ENCODE results near the gene AFF3.

AFF3 gene

GRCh38 chr2:99651930-99652670 lies 490.3 kb downstream of the AFF3 start:
- in situ Hi-C loops (cut with HindIII; ENCODE audit: low sequenced_read_pairs), result no loop called here

GRCh38 chr2:99648906-99649789 lies 493.2 kb downstream of the AFF3 start:
- in situ Hi-C loops (cut with HindIII; ENCODE audit: low sequenced_read_pairs), result no loop called here

- in situ Hi-C loops (cut with HindIII; ENCODE audit: low sequenced_read_pairs), result no loop called here
Measured at GRCh38 chr2:99648178-99648844, 494.1 kb downstream of the AFF3 start.

GRCh38 chr2:99645960-99646359 lies 496.4 kb downstream of the AFF3 start:
- in situ Hi-C loops (cut with HindIII; ENCODE audit: low sequenced_read_pairs), result no loop called here

GRCh38 chr2:99644419-99644787 lies 498.0 kb downstream of the AFF3 start:
- in situ Hi-C loops (cut with HindIII; ENCODE audit: low sequenced_read_pairs), result no loop called here

- in situ Hi-C loops (cut with HindIII; ENCODE audit: low sequenced_read_pairs), result no loop called here
Measured at GRCh38 chr2:99643787-99644418, 498.5 kb downstream of the AFF3 start.

- in situ Hi-C loops (cut with HindIII; ENCODE audit: low sequenced_read_pairs), result no loop called here
Measured at GRCh38 chr2:99641999-99642398, 500.4 kb downstream of the AFF3 start.

- in situ Hi-C loops (cut with HindIII; ENCODE audit: low sequenced_read_pairs), result no loop called here
Measured at GRCh38 chr2:99640635-99641151, 501.7 kb downstream of the AFF3 start.

GRCh38 chr2:99638791-99639190 lies 503.6 kb downstream of the AFF3 start:
- in situ Hi-C loops (cut with HindIII; ENCODE audit: low sequenced_read_pairs), result no loop called here

GRCh38 chr2:99637159-99637697 lies 505.2 kb downstream of the AFF3 start:
- in situ Hi-C loops (cut with HindIII; ENCODE audit: low sequenced_read_pairs), result no loop called here

- in situ Hi-C loops (cut with HindIII; ENCODE audit: low sequenced_read_pairs), result no loop called here
Measured at GRCh38 chr2:99636144-99637034, 506.0 kb downstream of the AFF3 start.

- in situ Hi-C loops (cut with HindIII; ENCODE audit: low sequenced_read_pairs), result no loop called here
Measured at GRCh38 chr2:99635710-99636109, 506.7 kb downstream of the AFF3 start.

- in situ Hi-C loops (cut with HindIII; ENCODE audit: low sequenced_read_pairs), result no loop called here
Measured at GRCh38 chr2:99634234-99634633, 508.2 kb downstream of the AFF3 start.

GRCh38 chr2:99631700-99632099 lies 510.7 kb downstream of the AFF3 start:
- in situ Hi-C loops (cut with HindIII; ENCODE audit: low sequenced_read_pairs), result no loop called here

GRCh38 chr2:99629320-99629719 lies 513.1 kb downstream of the AFF3 start:
- in situ Hi-C loops (cut with HindIII; ENCODE audit: low sequenced_read_pairs), result no loop called here

- in situ Hi-C loops (cut with HindIII; ENCODE audit: low sequenced_read_pairs), result no loop called here
Measured at GRCh38 chr2:99626158-99626557, 516.2 kb downstream of the AFF3 start.

GRCh38 chr2:99624677-99625076 lies 517.7 kb downstream of the AFF3 start:
- in situ Hi-C loops (cut with HindIII; ENCODE audit: low sequenced_read_pairs), result no loop called here

GRCh38 chr2:99623613-99624012 lies 518.8 kb downstream of the AFF3 start:
- in situ Hi-C loops (cut with HindIII; ENCODE audit: low sequenced_read_pairs), result no loop called here

- in situ Hi-C loops (cut with HindIII; ENCODE audit: low sequenced_read_pairs), result no loop called here
Measured at GRCh38 chr2:99623035-99623434, 519.4 kb downstream of the AFF3 start.

GRCh38 chr2:99622534-99622933 lies 519.9 kb downstream of the AFF3 start:
- in situ Hi-C loops (cut with HindIII; ENCODE audit: low sequenced_read_pairs), result no loop called here
